PC-3 (cell line): Measurements from ENCODE around the gene FAHD1. TPM values are rescaled to one million over a fixed set of nuclear protein-coding genes. Genes with fewer than 3 reads are reported as not detected.

Source experiments
- ATAC-seq: fragments of 200-7000 bp; cut with Tn5 transposase; 2 replicates; pipeline ENCODE4 v1.9.1; 2020; ENCODE audit warnings: mild to moderate bottlenecking, moderate library complexity
- Bru-seq: library from RNA; stranded (reverse); fragments of 400-500 nt; gene quantifications from one replicate; lab custom pipeline; 2021; lab: Mats Ljungman, UMichigan
- BruChase-seq, 2 experiments: library from RNA; stranded (reverse); fragments of 400-500 nt; gene quantifications; one replicate each; lab custom pipeline; 2021; lab: Mats Ljungman, UMichigan
- BruUV-seq: library from RNA; stranded (reverse); fragments of 400-500 nt; replicated peaks from 2 replicates; lab custom pipeline; 2021; lab: Mats Ljungman, UMichigan
- CTCF ChIA-PET: fragments of 300-600 bp; sonication (Branson Sonifier 250); formaldehyde crosslinking; loops from one replicate; lab custom pipeline; 2022; ENCODE audit warnings: antibody characterized with exemption; lab: Charles Lee
- POLR2A ChIA-PET: fragments of 300-600 bp; sonication (Branson Sonifier 250); formaldehyde crosslinking; loops from one replicate; lab custom pipeline; 2022; ENCODE audit warnings: antibody characterized with exemption; ENCODE audit not compliant: unreplicated experiment; lab: Charles Lee
- DNase-seq: peaks from one replicate; pipeline ENCODE4 v3.0.0-alpha.2; 2015
- H2AFZ ChIP-seq: fragments of 300-600 bp; sonication (generic); 2 replicates; pipeline ENCODE4 v1.6.0; 2016; ENCODE audit warnings: antibody characterized with exemption, low read length
- H3F3A ChIP-seq: fragments of 300-600 bp; sonication (generic); one replicate; pipeline ENCODE4 v1.6.0; 2017; ENCODE audit warnings: antibody characterized with exemption, low read length, control low read depth, mild to moderate bottlenecking; ENCODE audit not compliant: unreplicated experiment
- H3K27ac ChIP-seq: fragments of 300-600 bp; sonication (generic); 2 replicates; pipeline ENCODE4 v1.5.1; 2016; ENCODE audit warnings: mild to moderate bottlenecking, low read length
- H3K27me3 ChIP-seq: fragments of 300-600 bp; sonication (generic); 2 replicates; pipeline ENCODE4 v1.6.1; 2016; ENCODE audit warnings: low read length, mixed read lengths
- H3K36me3 ChIP-seq: fragments of 300-600 bp; sonication (generic); 2 replicates; pipeline ENCODE4 v1.6.1; 2016; ENCODE audit warnings: low read depth, mixed run types, low read length, mixed read lengths
- H3K4me1 ChIP-seq: fragments of 300-600 bp; sonication (generic); 2 replicates; pipeline ENCODE4 v1.5.1; 2016; ENCODE audit warnings: low read length; ENCODE audit not compliant: insufficient read depth
- H3K4me2 ChIP-seq: fragments of 300-600 bp; sonication (generic); 2 replicates; pipeline ENCODE4 v1.6.0; 2016; ENCODE audit warnings: low read length
- H3K4me3 ChIP-seq: fragments of 300-600 bp; sonication (generic); 2 replicates; pipeline ENCODE4 v1.5.1; 2016; ENCODE audit warnings: mild to moderate bottlenecking, low read length, mixed read lengths
- H3K79me2 ChIP-seq: fragments of 300-600 bp; sonication (generic); 2 replicates; pipeline ENCODE4 v1.6.1; 2017; ENCODE audit warnings: low read length, mixed read lengths
- H3K9ac ChIP-seq: fragments of 300-600 bp; sonication (generic); 2 replicates; pipeline ENCODE4 v1.6.0; 2016; ENCODE audit warnings: mild to moderate bottlenecking, low read length
- H3K9me2 ChIP-seq: fragments of 300-600 bp; sonication (generic); replicated peaks from 2 replicates; pipeline ENCODE4 v1.6.1; 2016; ENCODE audit warnings: mixed run types, low read length, mixed read lengths
- H3K9me3 ChIP-seq: fragments of 300-600 bp; sonication (generic); 2 replicates; pipeline ENCODE4 v1.6.1; 2016; ENCODE audit warnings: low read length, mixed read lengths
- H4K20me1 ChIP-seq: fragments of 300-600 bp; sonication (generic); 2 replicates; pipeline ENCODE4 v1.6.1; 2016; ENCODE audit warnings: low read length, mixed read lengths
- CTCF ChIP-seq: fragments of 300-600 bp; sonication (generic); conservative IDR thresholded peaks from 2 replicates; pipeline ENCODE4 v1.5.1; 2017; ENCODE audit warnings: antibody characterized with exemption, low read depth, mild to moderate bottlenecking, low read length
- EZH2 ChIP-seq: fragments of 300-600 bp; sonication (generic); IDR thresholded peaks from one replicate; pipeline ENCODE4 v1.6.1; 2017; ENCODE audit warnings: antibody characterized with exemption, mild to moderate bottlenecking, low read length; ENCODE audit not compliant: unreplicated experiment
- EZH2phosphoT487 ChIP-seq: fragments of 300-600 bp; sonication (generic); IDR thresholded peaks from 2 replicates; pipeline ENCODE4 v1.6.1; 2018; ENCODE audit warnings: mild to moderate bottlenecking, antibody characterized with exemption, low read length, borderline replicate concordance
- intact Hi-C: fragments of 100-400 bp; cut with micrococcal nuclease; formaldehyde crosslinking; loops from 2 replicates; pipeline ENCODE4 v1.9.0; 2023
- long read RNA-seq: library from polyadenylated mRNA; unstranded; transcript quantifications from one replicate; pipeline ENCODE4 v2.0.0, GENCODE V29; 2021; ENCODE audit not compliant: unreplicated experiment
- total RNA-seq: library from RNA; depleted of rRNA; stranded (reverse); fragments of >200 nt; gene quantifications from 2 replicates; pipeline ENCODE4 v1.2.3, GENCODE V29; 2014; rRNA removed

Gene FAHD1
- total RNA-seq (37.5 and 47.5 TPM in 2 replicates), Bru-seq, nascent RNA (percentile 64 among the genes with signal in this experiment), BruChase-seq, experiment 1, labeled RNA remaining after a 6-hour chase (percentile 76 among the genes with signal in this experiment), BruChase-seq, experiment 2, labeled RNA remaining after a 2-hour chase (percentile 71 among the genes with signal in this experiment)
- long read RNA-seq, transcript FAHD1-203 (1 exons, 1,974 nt), result major isoform, 48 of 53 reads
- long read RNA-seq, partial matches to known transcripts, result 1 of 53 reads
- long read RNA-seq, other reads (novel, unspliced or antisense), result 1 of 53 reads

- Histone ChIP-seq H3K27me3 (no peaks in the 10 kb centered on the region), H2AFZ (peak within 1 kb of the TSS; percentile 89), H4K20me1 (peaks cover 15% of the 10 kb centered on the region; the same call in 1 of the 2 replicates), H3K4me1 (peaks cover 12% of the 10 kb centered on the region), H3K27ac (peak within 1 kb of the TSS; percentile 46), H3K36me3 (no peaks in the 10 kb centered on the region), H3K9me3 (no peaks in the 10 kb centered on the region), H3F3A (no peaks in the 10 kb centered on the region), H3K4me3 (peak within 1 kb of the TSS; percentile 99), H3K9ac (peak within 1 kb of the TSS; percentile 87), H3K4me2 (peak within 1 kb of the TSS; percentile 94), H3K9me2 (no peaks in the 10 kb centered on the region), H3K79me2 (peaks cover 55% of the 10 kb centered on the region)
- no TSS peak for BruUV-seq
- peak; percentile 84 for DNase-seq
- intact Hi-C loops, result no loop called here
- ChIA-PET POLR2A (no interaction called here), CTCF (no interaction called here)
- peak; percentile 85 for ATAC-seq
- TF ChIP-seq EZH2, result no peak
Observed at GRCh38 chr16:1826691-1827573, at the start of gene FAHD1, which contains the start of gene HAGH. Gene FAHD1 (plus strand): TSS chr16:1827206. CDS start chr16:1827239, 33 bp downstream. Gene HAGH (minus strand): TSS chr16:1826825. CDS start chr16:1826787, 38 bp downstream.

- H3K36me3 ChIP-seq, result no peaks in the 10 kb centered on the region
- peaks cover 36% of the 10 kb centered on the region for H3K79me2 ChIP-seq
- ChIA-PET CTCF (no interaction called here), POLR2A (no interaction called here)
- no peak overlapping the region for H3K4me2 ChIP-seq
- TF ChIP-seq CTCF (no peak), EZH2 (no peak), EZH2phosphoT487 (no peak)
- ATAC-seq (no peak), DNase-seq (no peak)
- H3F3A ChIP-seq, result no peaks in the 10 kb centered on the region
- H2AFZ ChIP-seq, result no peak overlapping the region
- H3K9me2 ChIP-seq, result no peaks in the 10 kb centered on the region
- peaks cover 3% of the 10 kb centered on the region; the same call in 1 of the 2 replicates for H4K20me1 ChIP-seq
- H3K4me1 ChIP-seq, result peaks cover 18% of the 10 kb centered on the region; the same call in 1 of the 2 replicates
- BruUV-seq, result no TSS peak
- intact Hi-C loops, result no loop called here
- H3K9me3 ChIP-seq, result no peaks in the 10 kb centered on the region
- no peak overlapping the region for H3K27ac ChIP-seq
- no peak overlapping the region for H3K4me3 ChIP-seq
- H3K9ac ChIP-seq, result no peak overlapping the region
- no peaks in the 10 kb centered on the region for H3K27me3 ChIP-seq
Observed at GRCh38 chr16:1777375-1778199, 49.4 kb upstream of the FAHD1 start.
